SJSA1 (cell line): Measurements from ENCODE around the gene IL25. TPM values are rescaled to one million over a fixed set of nuclear protein-coding genes. Genes with fewer than 3 reads are reported as not detected.

ENCODE experiments used
- DNase-seq, 2 experiments: peaks; one replicate each; pipeline ENCODE4 v3.0.0-alpha.2; 2015 to 2020; ENCODE audit warnings: low spot score in 2 of 2, low read depth in 1 of 2
- H3K27ac ChIP-seq: fragments of 250-450 bp; sonication (Bioruptor Pico); 2 replicates; pipeline ENCODE4 v1.5.1; 2020; ENCODE audit warnings: mild to moderate bottlenecking, moderate library complexity
- H3K27me3 ChIP-seq: fragments of 250-450 bp; sonication (Bioruptor Pico); replicated peaks from 2 replicates; pipeline ENCODE4 v1.5.1; 2020; ENCODE audit warnings: mild to moderate bottlenecking, moderate library complexity
- H3K36me3 ChIP-seq: fragments of 250-450 bp; sonication (Bioruptor Pico); 2 replicates; pipeline ENCODE4 v1.5.1; 2020; ENCODE audit warnings: mild to moderate bottlenecking
- H3K4me1 ChIP-seq: fragments of 250-450 bp; sonication (Bioruptor Pico); replicated peaks from 2 replicates; pipeline ENCODE4 v1.6.1; 2021; ENCODE audit warnings: mild to moderate bottlenecking
- H3K4me3 ChIP-seq: fragments of 250-450 bp; sonication (Bioruptor Pico); 2 replicates; pipeline ENCODE4 v1.5.1; 2020; ENCODE audit warnings: mild to moderate bottlenecking
- H3K9me3 ChIP-seq: fragments of 250-450 bp; sonication (Bioruptor Pico); replicated peaks from 2 replicates; pipeline ENCODE4 v1.5.1; 2020; ENCODE audit warnings: mild to moderate bottlenecking
- total RNA-seq: library from RNA; depleted of rRNA; stranded (reverse); fragments of >200 nt; shearing (Covaris generic); gene quantifications from 2 replicates; pipeline ENCODE4 v1.2.3, GENCODE V29; 2014

Gene IL25
- total RNA-seq, 1 experiment from 2014 or later, result not detected

- H3K27me3 ChIP-seq, result peaks cover 44% of the 10 kb centered on the region
- H3K27ac ChIP-seq, result no peak overlapping the region
- no peak for DNase-seq
- H3K9me3 ChIP-seq, result no peaks in the 10 kb centered on the region
- no peaks in the 10 kb centered on the region for H3K4me1 ChIP-seq
- H3K36me3 ChIP-seq, result no peaks in the 10 kb centered on the region
- H3K4me3 ChIP-seq, result no peak overlapping the region
Measured at GRCh38 chr14:23359167-23359626, 13.4 kb upstream of the IL25 start.

GRCh38 chr14:23359722-23360447, 12.7 kb upstream of the IL25 start:
- Histone ChIP-seq H3K36me3 (no peaks in the 10 kb centered on the region), H3K9me3 (no peaks in the 10 kb centered on the region)

GRCh38 chr14:23360496-23360895, 12.1 kb upstream of the IL25 start:
- Histone ChIP-seq H3K27me3 (peaks cover 49% of the 10 kb centered on the region), H3K9me3 (no peaks in the 10 kb centered on the region), H3K4me1 (no peaks in the 10 kb centered on the region), H3K36me3 (no peaks in the 10 kb centered on the region), H3K4me3 (no peak overlapping the region), H3K27ac (no peak overlapping the region)
- no peak for DNase-seq

More at GRCh38 chr14:23359722-23360447, 12.7 kb upstream of the IL25 start:
- H3K4me1 ChIP-seq, result no peaks in the 10 kb centered on the region
- no peak overlapping the region for H3K27ac ChIP-seq
- no peak overlapping the region for H3K4me3 ChIP-seq
- DNase-seq, result no peak
- peaks cover 44% of the 10 kb centered on the region for H3K27me3 ChIP-seq

- DNase-seq, result no peak
- no peaks in the 10 kb centered on the region for H3K36me3 ChIP-seq
- no peak overlapping the region for H3K27ac ChIP-seq
- peaks cover 53% of the 10 kb centered on the region for H3K27me3 ChIP-seq
- H3K9me3 ChIP-seq, result no peaks in the 10 kb centered on the region
- no peaks in the 10 kb centered on the region for H3K4me1 ChIP-seq
- no peak overlapping the region for H3K4me3 ChIP-seq
Measured at GRCh38 chr14:23361320-23361719, 11.3 kb upstream of the IL25 start.

GRCh38 chr14:23361763-23362162, 10.8 kb upstream of the IL25 start:
- H3K9me3 ChIP-seq, result no peaks in the 10 kb centered on the region
- H3K4me3 ChIP-seq, result no peak overlapping the region
- peaks cover 54% of the 10 kb centered on the region for H3K27me3 ChIP-seq
- no peaks in the 10 kb centered on the region for H3K36me3 ChIP-seq
- no peak for DNase-seq
- no peak overlapping the region for H3K27ac ChIP-seq
- no peaks in the 10 kb centered on the region for H3K4me1 ChIP-seq

GRCh38 chr14:23362200-23362599, 10.4 kb upstream of the IL25 start:
- Histone ChIP-seq H3K9me3 (no peaks in the 10 kb centered on the region), H3K4me1 (no peaks in the 10 kb centered on the region), H3K27me3 (peaks cover 54% of the 10 kb centered on the region), H3K4me3 (no peak overlapping the region), H3K36me3 (no peaks in the 10 kb centered on the region), H3K27ac (no peak overlapping the region)
- DNase-seq, result no peak

GRCh38 chr14:23364164-23365035, 8.2 kb upstream of the IL25 start:
- peaks cover 51% of the 10 kb centered on the region for H3K27me3 ChIP-seq
- no peaks in the 10 kb centered on the region for H3K9me3 ChIP-seq
- no peaks in the 10 kb centered on the region for H3K36me3 ChIP-seq
- no peak overlapping the region for H3K4me3 ChIP-seq
- H3K4me1 ChIP-seq, result no peaks in the 10 kb centered on the region
- no peak overlapping the region for H3K27ac ChIP-seq
- DNase-seq, result no peak

GRCh38 chr14:23365036-23365731, 7.4 kb upstream of the IL25 start, which contains the start of gene EFS:
EFS (minus strand) TSS chr14:23365172; CDS start chr14:23365025, 147 bp downstream.
- no peaks in the 10 kb centered on the region for H3K36me3 ChIP-seq
- H3K27me3 ChIP-seq, result peaks cover 51% of the 10 kb centered on the region
- H3K27ac ChIP-seq, result no peak within 1 kb of the TSS
- H3K9me3 ChIP-seq, result no peaks in the 10 kb centered on the region
- no peak within 1 kb of the TSS for H3K4me3 ChIP-seq
- H3K4me1 ChIP-seq, result no peaks in the 10 kb centered on the region
- DNase-seq, result no peak

GRCh38 chr14:23365732-23366425, 6.7 kb upstream of the IL25 start:
- no peaks in the 10 kb centered on the region for H3K36me3 ChIP-seq
- no peaks in the 10 kb centered on the region for H3K4me1 ChIP-seq
- H3K9me3 ChIP-seq, result no peaks in the 10 kb centered on the region
- no peak for DNase-seq
- no peak overlapping the region for H3K27ac ChIP-seq
- H3K4me3 ChIP-seq, result no peak overlapping the region
- peaks cover 51% of the 10 kb centered on the region for H3K27me3 ChIP-seq

GRCh38 chr14:23366426-23366921, 6.1 kb upstream of the IL25 start:
- H3K36me3 ChIP-seq, result no peaks in the 10 kb centered on the region
- H3K27ac ChIP-seq, result no peak overlapping the region
- peak in 1 of 2 experiments; percentile 38 for DNase-seq
- H3K4me1 ChIP-seq, result no peaks in the 10 kb centered on the region
- no peaks in the 10 kb centered on the region for H3K9me3 ChIP-seq
- H3K27me3 ChIP-seq, result peaks cover 51% of the 10 kb centered on the region
- H3K4me3 ChIP-seq, result no peak overlapping the region

GRCh38 chr14:23370221-23370620, 2.4 kb upstream of the IL25 start:
- peaks cover 27% of the 10 kb centered on the region for H3K27me3 ChIP-seq
- DNase-seq, result no peak
- H3K36me3 ChIP-seq, result no peaks in the 10 kb centered on the region
- no peak overlapping the region for H3K27ac ChIP-seq
- H3K9me3 ChIP-seq, result no peaks in the 10 kb centered on the region
- no peak overlapping the region for H3K4me3 ChIP-seq
- H3K4me1 ChIP-seq, result no peaks in the 10 kb centered on the region

- no peak for DNase-seq
Measured at GRCh38 chr14:23371865-23372264, 744 bp upstream of the IL25 start.

GRCh38 chr14:23373041-23373440, 432 bp downstream of the IL25 start:
- no peak for DNase-seq
- H3K4me3 ChIP-seq, result no peak overlapping the region
- H3K36me3 ChIP-seq, result no peaks in the 10 kb centered on the region
- H3K9me3 ChIP-seq, result no peaks in the 10 kb centered on the region
- H3K4me1 ChIP-seq, result no peaks in the 10 kb centered on the region
- peaks cover 9% of the 10 kb centered on the region for H3K27me3 ChIP-seq
- no peak overlapping the region for H3K27ac ChIP-seq

More at GRCh38 chr14:23371865-23372264, 744 bp upstream of the IL25 start:
- Histone ChIP-seq H3K4me3 (no peak overlapping the region), H3K36me3 (no peaks in the 10 kb centered on the region), H3K4me1 (no peaks in the 10 kb centered on the region), H3K9me3 (no peaks in the 10 kb centered on the region), H3K27me3 (peaks cover 15% of the 10 kb centered on the region), H3K27ac (no peak overlapping the region)
